Measurements from ENCODE around the gene KRTAP1-5.
"Not testable (repeated sequence)": the region's sequence is repeated elsewhere in the genome, so short reads cannot be mapped to it uniquely, and the experiment has no call there.

Gene KRTAP1-5

DNA sequence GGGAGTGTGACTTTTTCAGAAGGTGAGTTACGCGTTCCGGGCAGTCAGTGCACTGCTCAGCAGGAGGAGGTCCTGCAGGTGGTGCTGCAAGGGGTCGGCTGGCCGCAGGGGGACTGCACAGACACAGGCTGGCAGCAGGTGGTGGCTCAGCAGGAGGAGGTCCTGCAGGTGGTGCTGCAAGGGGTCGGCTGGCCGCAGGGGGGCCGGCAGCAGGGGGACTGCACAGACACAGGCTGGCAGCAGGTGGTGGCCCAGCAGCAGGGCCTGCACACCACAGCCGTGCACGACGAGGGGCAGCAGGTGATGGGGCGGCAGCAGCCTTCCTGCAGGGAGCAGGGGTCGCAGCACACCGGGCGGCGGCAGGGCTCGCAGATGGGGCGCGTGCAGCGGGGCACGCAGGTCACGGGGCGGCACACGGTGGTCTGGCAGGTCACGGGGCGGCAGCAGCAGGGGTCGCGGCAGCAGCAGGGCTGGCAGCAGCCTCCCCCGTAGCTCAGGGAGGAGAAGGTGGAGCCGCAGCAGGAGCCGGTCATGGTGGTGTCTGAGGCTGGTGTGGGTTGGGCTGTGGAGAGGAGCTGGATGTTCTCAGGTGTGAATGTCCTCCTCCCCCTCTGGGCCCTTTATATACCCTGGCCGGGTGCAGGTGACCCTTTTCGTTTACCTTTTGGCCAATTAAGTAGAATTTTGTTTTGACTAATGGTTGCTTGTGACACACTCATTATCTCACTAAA, 19.9 kb upstream of the KRTAP1-5 start, which contains the start of gene KRTAP2-1:
KRTAP2-1 (minus strand) TSS at position 582 of the 731 bp plus-strand sequence; CDS start at position 533, 49 bp downstream.
- DNase-seq, result not testable (repeated sequence)

GRCh38 chr17:41042953-41043352, 15.9 kb upstream of the KRTAP1-5 start:
- no peak for DNase-seq

GRCh38 chr17:41040783-41041571, 14.0 kb upstream of the KRTAP1-5 start, which contains the start of gene KRTAP1-1:
TSS of gene KRTAP1-1 (minus strand) at chr17:41041450. CDS start at chr17:41041397, 53 bp downstream.
- DNase-seq, result not testable (repeated sequence)

DNA sequence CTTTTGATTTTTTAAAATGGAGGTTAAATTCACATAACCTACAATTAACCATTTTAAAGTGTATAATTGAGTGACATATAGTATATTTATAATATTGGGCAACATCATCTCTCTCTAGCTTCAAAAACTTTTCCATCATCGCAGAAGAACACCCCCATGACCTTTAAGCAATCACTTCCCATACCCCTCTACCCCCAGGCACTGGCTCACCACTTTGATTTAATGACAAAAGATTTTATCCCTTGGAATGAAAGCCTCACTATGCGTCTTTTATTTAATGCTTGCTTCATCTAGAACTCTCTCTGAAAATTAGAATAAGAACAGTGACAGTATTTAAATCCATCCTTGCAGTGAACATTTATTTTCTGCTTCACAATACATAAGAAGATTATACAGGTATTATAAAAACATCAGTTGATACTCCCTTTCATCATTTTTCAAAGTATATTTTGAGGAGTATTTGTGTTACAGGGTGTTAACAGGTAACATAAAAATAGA, 10.9 kb upstream of the KRTAP1-5 start:
- no peak for DNase-seq

GRCh38 chr17:41034346-41034935, 7.4 kb upstream of the KRTAP1-5 start, which contains the start of gene KRTAP1-3:
TSS of gene KRTAP1-3 (minus strand) at chr17:41034874. CDS start at chr17:41034821, 53 bp downstream.
- not testable (repeated sequence) for DNase-seq

GRCh38 chr17:41029633-41030245, 2.7 kb upstream of the KRTAP1-5 start, which contains the start of gene KRTAP1-4:
TSS of gene KRTAP1-4 (minus strand) at chr17:41030195. CDS start at chr17:41030078, 117 bp downstream.
- no peak for DNase-seq

- no peak for DNase-seq
Measured at GRCh38 chr17:41024697-41025096, 2.3 kb downstream of the KRTAP1-5 start.

DNA sequence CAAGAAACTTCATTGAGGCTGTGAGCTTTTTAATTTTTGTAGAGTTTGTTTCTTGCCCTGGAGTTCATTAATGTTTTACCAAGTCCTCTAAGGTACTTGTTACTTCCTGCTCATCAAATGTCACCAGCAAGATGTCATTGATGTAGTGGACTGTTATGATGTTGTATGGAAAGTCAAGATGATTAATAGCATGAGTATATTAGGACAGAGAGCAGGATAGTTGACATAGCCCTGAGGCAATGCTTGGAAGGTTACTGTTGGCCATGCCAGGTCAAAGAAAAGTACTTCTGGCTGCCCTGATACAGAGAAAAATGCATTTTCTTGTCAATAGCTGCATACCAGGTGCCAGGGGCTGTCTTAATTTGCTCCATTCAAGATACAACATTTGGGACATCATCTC, 6.7 kb downstream of the KRTAP1-5 start:
- DNase-seq, result no peak

- DNase-seq, result no peak
Measured at GRCh38 chr17:41019415-41019814, 7.6 kb downstream of the KRTAP1-5 start.

GRCh38 chr17:41018541-41018940, 8.5 kb downstream of the KRTAP1-5 start:
- DNase-seq, result no peak

DNA sequence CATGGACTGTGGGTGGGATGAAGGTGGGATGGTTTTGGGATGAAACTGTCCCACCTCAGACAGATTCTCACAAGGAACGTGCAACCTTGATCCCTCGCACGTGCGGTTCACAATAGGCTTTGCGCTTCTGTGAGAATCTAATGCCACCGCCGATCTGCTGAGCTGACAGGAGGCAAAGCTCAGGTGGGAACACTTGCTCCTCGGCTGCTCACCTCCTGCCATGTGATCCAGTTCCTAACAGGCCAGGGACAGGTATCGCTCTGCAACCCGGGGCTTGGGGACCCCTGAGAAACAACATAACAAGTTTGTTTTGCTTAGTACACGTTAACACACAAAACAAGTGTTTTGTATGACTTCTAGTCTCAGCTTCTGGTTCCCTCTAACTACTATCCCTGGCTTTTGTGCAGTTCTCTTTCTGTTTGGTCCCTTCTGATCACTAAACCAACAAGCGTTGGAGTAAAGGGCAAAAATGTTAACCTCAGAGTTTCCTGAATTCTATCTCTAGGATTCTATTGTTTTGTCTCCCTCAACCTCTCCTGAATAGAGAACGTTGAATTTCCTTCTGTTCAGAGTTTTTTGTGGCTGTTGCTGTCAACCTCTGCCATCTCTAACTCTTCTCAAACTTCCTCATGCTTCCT, 10.3 kb downstream of the KRTAP1-5 start:
- DNase-seq, result no peak

DNA sequence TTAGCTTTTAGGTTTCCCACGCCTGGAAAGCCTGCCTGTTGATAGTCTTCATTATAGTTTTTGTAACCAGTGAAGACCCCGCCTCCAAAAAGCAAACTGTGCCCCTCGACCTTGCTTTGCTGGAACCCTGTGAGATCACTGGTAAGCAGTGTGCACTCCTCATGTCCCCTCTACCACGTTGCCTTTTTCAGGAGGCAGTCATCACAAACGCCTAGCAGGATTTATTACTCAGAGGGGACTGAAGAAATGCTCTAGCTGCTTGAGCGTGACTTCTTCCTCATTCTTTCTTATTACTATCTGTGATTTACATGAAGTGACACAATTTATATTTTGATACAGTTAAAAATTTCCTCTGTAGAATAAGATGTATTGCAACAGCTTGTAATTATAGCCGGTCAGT, 11.6 kb downstream of the KRTAP1-5 start:
- no peak for DNase-seq

GRCh38 chr17:41013606-41014005, 13.4 kb downstream of the KRTAP1-5 start:
- no peak for DNase-seq

GRCh38 chr17:41013181-41013580, 13.8 kb downstream of the KRTAP1-5 start:
- no peak for DNase-seq

GRCh38 chr17:41012326-41013120, 14.5 kb downstream of the KRTAP1-5 start:
- DNase-seq, result no peak

DNA sequence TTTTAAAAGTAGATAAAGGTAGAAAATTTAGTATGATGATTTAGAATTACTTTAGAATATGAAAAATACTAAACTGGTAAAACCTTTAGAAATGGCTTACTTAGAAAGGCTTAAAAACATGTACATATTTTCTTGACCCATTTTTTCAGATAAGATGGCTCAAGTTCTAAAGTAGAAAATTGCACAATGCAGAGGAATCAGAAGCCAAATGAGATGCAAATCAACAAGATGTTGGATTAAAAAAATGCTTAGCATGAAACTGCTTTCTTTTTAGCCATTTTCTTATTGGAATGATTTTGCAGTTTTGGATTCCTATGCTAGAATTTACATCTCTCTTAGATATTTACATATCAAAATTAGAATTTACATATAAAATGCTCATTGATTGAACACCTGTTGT, 16.6 kb downstream of the KRTAP1-5 start:
- no peak for DNase-seq

- no peak for DNase-seq
Measured at GRCh38 chr17:41009936-41010335, 17.1 kb downstream of the KRTAP1-5 start.

GRCh38 chr17:41009301-41009760, 17.7 kb downstream of the KRTAP1-5 start:
- no peak for DNase-seq

DNA sequence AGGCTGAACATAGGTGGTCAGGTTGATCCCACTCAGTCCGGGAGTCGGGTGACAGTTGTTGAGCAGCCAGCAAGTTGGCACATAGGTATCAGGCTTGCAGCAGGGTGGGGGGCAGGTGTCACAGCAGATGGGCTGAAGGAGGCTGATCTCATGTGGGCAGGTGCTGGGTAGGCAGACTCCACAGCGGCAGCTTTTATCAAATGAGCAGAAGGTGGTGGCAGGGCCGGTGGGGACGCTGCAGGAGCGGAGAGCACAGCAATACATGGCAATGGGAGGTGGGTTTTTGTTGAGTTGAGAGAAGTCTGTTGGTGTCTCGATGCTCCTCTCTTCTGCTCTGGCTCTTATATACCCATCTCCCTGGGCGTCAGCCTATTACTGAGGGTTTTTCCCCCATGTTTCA, 18.2 kb downstream of the KRTAP1-5 start, which contains the start of gene KRTAP3-1:
KRTAP3-1 (minus strand) TSS at position 318 of the 400 bp plus-strand sequence; CDS start at position 264, 54 bp downstream.
- DNase-seq, result no peak

DNA sequence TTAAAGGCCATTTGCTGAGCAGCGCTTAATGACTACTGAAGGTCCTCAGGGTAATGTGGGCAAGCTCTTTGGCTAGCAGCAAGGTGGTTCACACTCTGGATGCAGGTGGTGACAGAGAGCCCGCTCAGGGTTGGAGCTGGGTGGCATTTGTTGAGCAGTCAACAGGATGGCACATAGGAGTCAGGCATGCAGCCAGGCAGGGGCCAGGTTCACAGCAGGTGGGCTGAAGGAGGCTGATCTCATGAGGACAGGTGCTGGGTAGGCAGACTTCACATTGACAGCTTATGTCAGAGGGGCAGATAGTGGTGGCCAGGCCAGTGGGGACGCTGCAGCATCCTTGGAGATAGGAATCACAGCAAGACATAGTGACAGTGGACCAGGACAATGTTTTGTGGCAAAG, 22.6 kb downstream of the KRTAP1-5 start:
- DNase-seq, result no peak

DNA sequence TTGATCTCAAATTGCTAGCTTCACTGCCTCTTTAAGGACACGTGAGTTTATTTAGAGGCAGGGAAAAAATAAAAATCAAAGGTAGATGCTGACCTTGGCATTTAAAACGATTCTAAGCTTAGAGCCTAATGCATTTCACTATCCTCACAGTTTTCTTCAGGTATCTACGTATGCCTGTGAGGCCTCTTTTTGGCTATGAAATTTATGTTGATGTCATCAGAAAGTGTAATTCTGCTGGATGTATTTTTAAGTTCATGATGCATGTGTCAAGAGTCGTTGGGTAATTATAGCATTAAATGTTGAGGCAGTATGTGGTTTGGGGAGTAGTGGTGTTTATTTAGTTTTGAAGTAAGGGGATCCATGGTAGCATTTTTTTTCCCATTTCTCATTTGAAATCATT, 23.1 kb downstream of the KRTAP1-5 start:
- DNase-seq, result no peak
